HepG2 (cell line): Measurements from ENCODE around the gene CEBPB. TPM values are rescaled to one million over a fixed set of nuclear protein-coding genes. Genes with fewer than 3 reads are reported as not detected.

Experiments used
- GABPA ChIP-seq, 2 experiments: IDR thresholded peaks; 2 replicates each; pipeline ENCODE4 v1.6.1; 2011 to 2016; ENCODE audit warnings: low read depth in 2 of 2, low read length in 1 of 2, missing biosample characterization in 1 of 2, missing genetic modification characterization in 1 of 2
- IRX3 ChIP-seq: sonication (generic); formaldehyde crosslinking; IDR thresholded peaks from 2 replicates; pipeline ENCODE4 v1.8.1; 2023; ENCODE audit warnings: mild to moderate bottlenecking, low read depth, missing genetic modification reagents, borderline replicate concordance
- NR2F6 ChIP-seq, 2 experiments: IDR thresholded peaks; 2 replicates each; pipeline ENCODE4 v1.6.1; 2016; ENCODE audit warnings: antibody characterized with exemption in 1 of 2, mild to moderate bottlenecking in 1 of 2
- SMC3 ChIP-seq: IDR thresholded peaks from 2 replicates; pipeline ENCODE4 v1.6.1; 2011; ENCODE audit warnings: low read length, improper control_type of control experiment
- ZNF367 ChIP-seq: sonication (generic); formaldehyde crosslinking; IDR thresholded peaks from 2 replicates; pipeline ENCODE4 v1.4.0; 2020; ENCODE audit warnings: missing genetic modification reagents, borderline replicate concordance
- ZNF430 ChIP-seq: sonication (generic); formaldehyde crosslinking; IDR thresholded peaks from 2 replicates; pipeline ENCODE4 v1.9.0; 2021; ENCODE audit warnings: mild to moderate bottlenecking, missing genetic modification reagents
- ZNF567 ChIP-seq: sonication (generic); formaldehyde crosslinking; IDR thresholded peaks from 2 replicates; pipeline ENCODE4 v1.8.1; 2023; ENCODE audit warnings: mild to moderate bottlenecking, missing genetic modification reagents, borderline replicate concordance
- ZNF773 ChIP-seq: sonication (generic); formaldehyde crosslinking; IDR thresholded peaks from 2 replicates; pipeline ENCODE4 v1.4.0; 2020; ENCODE audit warnings: missing genetic modification reagents, borderline replicate concordance
- ZNF883 ChIP-seq: sonication (generic); formaldehyde crosslinking; IDR thresholded peaks from 2 replicates; pipeline ENCODE4 v1.5.1; 2020; ENCODE audit warnings: mild to moderate bottlenecking, missing genetic modification reagents; ENCODE audit errors: not compliant biosample characterization
- polyA plus RNA-seq, 8 experiments: library from polyadenylated mRNA; depleted of rRNA in 3 of 8; stranded (reverse) in 7 of 8; unstranded in 1 of 8; fragments of >200 nt; fragmentation: Illumina TruSeq in 4 of 8; extraction: Trizol in 4 of 8; gene quantifications; 2 replicates each; pipeline versions ENCODE4 v1.2.1 to v1.2.3, GENCODE V29; 2011 to 2016; ENCODE audit warnings: low read depth in 4 of 8, missing spikeins in 1 of 8, mixed read lengths in 1 of 8; ENCODE audit not compliant: insufficient read depth in 1 of 8
- total RNA-seq, 5 experiments: library from RNA; depleted of rRNA; stranded (reverse); fragments of >200 nt; fragmentation: Illumina TruSeq; extraction: Trizol; gene quantifications; 2 replicates each; pipeline ENCODE4 v1.2.3, GENCODE V29; 2016; ENCODE audit warnings: low read depth in 1 of 5
- TF ChIP-seq, protein P1 (sequence below): IDR thresholded peaks from 2 replicates; pipeline ENCODE4 v1.6.1; 2018; ENCODE audit warnings: missing genetic modification reagents
- TF ChIP-seq, protein P2 (sequence below): IDR thresholded peaks from 2 replicates; pipeline ENCODE4 v1.6.1; 2016; ENCODE audit warnings: low read depth, missing genetic modification reagents, missing compliant biosample characterization
- TF ChIP-seq, protein P3 (sequence below): IDR thresholded peaks from 2 replicates; pipeline ENCODE4 v1.6.1; 2016
- TF ChIP-seq, protein P4 (sequence below): sonication (generic); formaldehyde crosslinking; IDR thresholded peaks from 2 replicates; pipeline ENCODE4 v1.4.0; 2020; ENCODE audit warnings: mild to moderate bottlenecking, missing genetic modification reagents, borderline replicate concordance
- TF ChIP-seq, protein P5 (sequence below): sonication (generic); formaldehyde crosslinking; IDR thresholded peaks from 2 replicates; pipeline ENCODE4 v1.4.0; 2020; ENCODE audit warnings: low read depth, missing genetic modification reagents

Gene CEBPB
- total and polyA plus RNA-seq, 2 of the 13 experiments (the other 11 are each of a cell fraction or from before 2014, with no cell fraction given): 18.5 to 28.2 TPM

DNA sequence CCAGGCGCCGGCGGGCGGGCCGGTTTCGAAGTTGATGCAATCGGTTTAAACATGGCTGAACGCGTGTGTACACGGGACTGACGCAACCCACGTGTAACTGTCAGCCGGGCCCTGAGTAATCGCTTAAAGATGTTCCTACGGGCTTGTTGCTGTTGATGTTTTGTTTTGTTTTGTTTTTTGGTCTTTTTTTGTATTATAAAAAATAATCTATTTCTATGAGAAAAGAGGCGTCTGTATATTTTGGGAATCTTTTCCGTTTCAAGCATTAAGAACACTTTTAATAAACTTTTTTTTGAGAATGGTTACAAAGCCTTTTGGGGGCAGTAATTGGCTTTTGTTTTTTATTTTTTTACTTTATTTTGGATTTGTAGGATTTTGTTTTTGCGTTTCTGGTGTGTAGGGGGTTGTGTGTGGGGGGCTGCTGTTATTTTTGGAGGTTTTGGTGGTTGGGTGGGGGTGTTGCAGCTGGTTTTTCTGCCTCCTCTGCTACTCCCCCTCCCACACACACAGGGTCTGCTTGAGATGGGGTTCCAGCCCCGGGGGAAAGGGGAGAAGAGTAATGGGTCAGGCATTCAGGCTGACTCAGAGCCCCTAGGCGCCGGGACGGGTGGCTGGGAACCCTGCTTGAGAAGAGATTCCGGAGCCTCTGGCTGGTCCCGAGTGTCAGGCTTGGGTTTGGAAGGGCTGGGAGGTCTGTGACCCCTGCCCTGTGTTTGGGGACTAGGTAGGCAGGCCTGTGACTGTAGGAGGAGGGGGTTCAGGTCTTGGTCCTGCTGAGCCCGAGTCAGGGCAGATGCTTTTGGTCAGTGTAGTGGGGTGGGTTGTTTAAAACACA lies 2.0 kb downstream of the CEBPB start (continued):
- no peak for TF ChIP-seq IRX3 (CRISPR knock-in tag)
- TF ChIP-seq, protein P1, sequence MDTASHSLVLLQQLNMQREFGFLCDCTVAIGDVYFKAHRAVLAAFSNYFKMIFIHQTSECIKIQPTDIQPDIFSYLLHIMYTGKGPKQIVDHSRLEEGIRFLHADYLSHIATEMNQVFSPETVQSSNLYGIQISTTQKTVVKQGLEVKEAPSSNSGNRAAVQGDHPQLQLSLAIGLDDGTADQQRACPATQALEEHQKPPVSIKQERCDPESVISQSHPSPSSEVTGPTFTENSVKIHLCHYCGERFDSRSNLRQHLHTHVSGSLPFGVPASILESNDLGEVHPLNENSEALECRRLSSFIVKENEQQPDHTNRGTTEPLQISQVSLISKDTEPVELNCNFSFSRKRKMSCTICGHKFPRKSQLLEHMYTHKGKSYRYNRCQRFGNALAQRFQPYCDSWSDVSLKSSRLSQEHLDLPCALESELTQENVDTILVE (CRISPR knock-in tag): peak; percentile 87
- TF ChIP-seq, protein P2, sequence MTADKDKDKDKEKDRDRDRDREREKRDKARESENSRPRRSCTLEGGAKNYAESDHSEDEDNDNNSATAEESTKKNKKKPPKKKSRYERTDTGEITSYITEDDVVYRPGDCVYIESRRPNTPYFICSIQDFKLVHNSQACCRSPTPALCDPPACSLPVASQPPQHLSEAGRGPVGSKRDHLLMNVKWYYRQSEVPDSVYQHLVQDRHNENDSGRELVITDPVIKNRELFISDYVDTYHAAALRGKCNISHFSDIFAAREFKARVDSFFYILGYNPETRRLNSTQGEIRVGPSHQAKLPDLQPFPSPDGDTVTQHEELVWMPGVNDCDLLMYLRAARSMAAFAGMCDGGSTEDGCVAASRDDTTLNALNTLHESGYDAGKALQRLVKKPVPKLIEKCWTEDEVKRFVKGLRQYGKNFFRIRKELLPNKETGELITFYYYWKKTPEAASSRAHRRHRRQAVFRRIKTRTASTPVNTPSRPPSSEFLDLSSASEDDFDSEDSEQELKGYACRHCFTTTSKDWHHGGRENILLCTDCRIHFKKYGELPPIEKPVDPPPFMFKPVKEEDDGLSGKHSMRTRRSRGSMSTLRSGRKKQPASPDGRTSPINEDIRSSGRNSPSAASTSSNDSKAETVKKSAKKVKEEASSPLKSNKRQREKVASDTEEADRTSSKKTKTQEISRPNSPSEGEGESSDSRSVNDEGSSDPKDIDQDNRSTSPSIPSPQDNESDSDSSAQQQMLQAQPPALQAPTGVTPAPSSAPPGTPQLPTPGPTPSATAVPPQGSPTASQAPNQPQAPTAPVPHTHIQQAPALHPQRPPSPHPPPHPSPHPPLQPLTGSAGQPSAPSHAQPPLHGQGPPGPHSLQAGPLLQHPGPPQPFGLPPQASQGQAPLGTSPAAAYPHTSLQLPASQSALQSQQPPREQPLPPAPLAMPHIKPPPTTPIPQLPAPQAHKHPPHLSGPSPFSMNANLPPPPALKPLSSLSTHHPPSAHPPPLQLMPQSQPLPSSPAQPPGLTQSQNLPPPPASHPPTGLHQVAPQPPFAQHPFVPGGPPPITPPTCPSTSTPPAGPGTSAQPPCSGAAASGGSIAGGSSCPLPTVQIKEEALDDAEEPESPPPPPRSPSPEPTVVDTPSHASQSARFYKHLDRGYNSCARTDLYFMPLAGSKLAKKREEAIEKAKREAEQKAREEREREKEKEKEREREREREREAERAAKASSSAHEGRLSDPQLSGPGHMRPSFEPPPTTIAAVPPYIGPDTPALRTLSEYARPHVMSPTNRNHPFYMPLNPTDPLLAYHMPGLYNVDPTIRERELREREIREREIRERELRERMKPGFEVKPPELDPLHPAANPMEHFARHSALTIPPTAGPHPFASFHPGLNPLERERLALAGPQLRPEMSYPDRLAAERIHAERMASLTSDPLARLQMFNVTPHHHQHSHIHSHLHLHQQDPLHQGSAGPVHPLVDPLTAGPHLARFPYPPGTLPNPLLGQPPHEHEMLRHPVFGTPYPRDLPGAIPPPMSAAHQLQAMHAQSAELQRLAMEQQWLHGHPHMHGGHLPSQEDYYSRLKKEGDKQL (CRISPR knock-in tag): no peak; the same call in 1 of the 2 replicates
- TF ChIP-seq, protein P3, sequence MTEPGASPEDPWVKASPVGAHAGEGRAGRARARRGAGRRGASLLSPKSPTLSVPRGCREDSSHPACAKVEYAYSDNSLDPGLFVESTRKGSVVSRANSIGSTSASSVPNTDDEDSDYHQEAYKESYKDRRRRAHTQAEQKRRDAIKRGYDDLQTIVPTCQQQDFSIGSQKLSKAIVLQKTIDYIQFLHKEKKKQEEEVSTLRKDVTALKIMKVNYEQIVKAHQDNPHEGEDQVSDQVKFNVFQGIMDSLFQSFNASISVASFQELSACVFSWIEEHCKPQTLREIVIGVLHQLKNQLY (CRISPR knock-in tag): 0 out of 2 replicates have a peak, but pooled peaks have one; percentile 27
- TF ChIP-seq NR2F6 (IDR thresholded peaks at IDR 0.05): no peak; the same call in 1 of the 2 replicates
- TF ChIP-seq NR2F6 (CRISPR knock-in tag; IDR thresholded peaks at IDR 0.05): peak; percentile 48; the same call in 1 of the 2 replicates
- peak; percentile 56 for TF ChIP-seq ZNF883
- no peak for TF ChIP-seq ZNF430 (CRISPR knock-in tag)
- TF ChIP-seq ZNF567 (CRISPR knock-in tag): no peak
- peak; percentile 23; the same call in 1 of the 2 replicates for TF ChIP-seq SMC3
- no peak for TF ChIP-seq ZNF367 (CRISPR knock-in tag)
- TF ChIP-seq ZNF773: no peak
- TF ChIP-seq, protein P4, sequence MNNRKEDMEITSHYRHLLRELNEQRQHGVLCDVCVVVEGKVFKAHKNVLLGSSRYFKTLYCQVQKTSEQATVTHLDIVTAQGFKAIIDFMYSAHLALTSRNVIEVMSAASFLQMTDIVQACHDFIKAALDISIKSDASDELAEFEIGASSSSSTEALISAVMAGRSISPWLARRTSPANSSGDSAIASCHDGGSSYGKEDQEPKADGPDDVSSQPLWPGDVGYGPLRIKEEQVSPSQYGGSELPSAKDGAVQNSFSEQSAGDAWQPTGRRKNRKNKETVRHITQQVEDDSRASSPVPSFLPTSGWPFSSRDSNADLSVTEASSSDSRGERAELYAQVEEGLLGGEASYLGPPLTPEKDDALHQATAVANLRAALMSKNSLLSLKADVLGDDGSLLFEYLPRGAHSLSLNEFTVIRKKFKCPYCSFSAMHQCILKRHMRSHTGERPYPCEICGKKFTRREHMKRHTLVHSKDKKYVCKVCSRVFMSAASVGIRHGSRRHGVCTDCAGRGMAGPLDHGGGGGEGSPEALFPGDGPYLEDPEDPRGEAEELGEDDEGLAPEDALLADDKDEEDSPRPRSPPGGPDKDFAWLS (CRISPR knock-in tag): 0 out of 2 replicates have a peak, but pooled peaks have one; percentile 41
- TF ChIP-seq, protein P5, sequence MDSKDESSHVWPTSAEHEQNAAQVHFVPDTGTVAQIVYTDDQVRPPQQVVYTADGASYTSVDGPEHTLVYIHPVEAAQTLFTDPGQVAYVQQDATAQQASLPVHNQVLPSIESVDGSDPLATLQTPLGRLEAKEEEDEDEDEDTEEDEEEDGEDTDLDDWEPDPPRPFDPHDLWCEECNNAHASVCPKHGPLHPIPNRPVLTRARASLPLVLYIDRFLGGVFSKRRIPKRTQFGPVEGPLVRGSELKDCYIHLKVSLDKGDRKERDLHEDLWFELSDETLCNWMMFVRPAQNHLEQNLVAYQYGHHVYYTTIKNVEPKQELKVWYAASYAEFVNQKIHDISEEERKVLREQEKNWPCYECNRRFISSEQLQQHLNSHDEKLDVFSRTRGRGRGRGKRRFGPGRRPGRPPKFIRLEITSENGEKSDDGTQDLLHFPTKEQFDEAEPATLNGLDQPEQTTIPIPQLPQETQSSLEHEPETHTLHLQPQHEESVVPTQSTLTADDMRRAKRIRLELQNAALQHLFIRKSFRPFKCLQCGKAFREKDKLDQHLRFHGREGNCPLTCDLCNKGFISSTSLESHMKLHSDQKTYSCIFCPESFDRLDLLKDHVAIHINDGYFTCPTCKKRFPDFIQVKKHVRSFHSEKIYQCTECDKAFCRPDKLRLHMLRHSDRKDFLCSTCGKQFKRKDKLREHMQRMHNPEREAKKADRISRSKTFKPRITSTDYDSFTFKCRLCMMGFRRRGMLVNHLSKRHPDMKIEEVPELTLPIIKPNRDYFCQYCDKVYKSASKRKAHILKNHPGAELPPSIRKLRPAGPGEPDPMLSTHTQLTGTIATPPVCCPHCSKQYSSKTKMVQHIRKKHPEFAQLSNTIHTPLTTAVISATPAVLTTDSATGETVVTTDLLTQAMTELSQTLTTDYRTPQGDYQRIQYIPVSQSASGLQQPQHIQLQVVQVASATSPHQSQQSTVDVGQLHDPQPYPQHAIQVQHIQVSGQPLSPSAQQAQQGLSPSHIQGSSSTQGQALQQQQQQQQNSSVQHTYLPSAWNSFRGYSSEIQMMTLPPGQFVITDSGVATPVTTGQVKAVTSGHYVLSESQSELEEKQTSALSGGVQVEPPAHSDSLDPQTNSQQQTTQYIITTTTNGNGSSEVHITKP: no peak
- no peak for TF ChIP-seq GABPA (IDR thresholded peaks at IDR 0.05; ENCODE audit: low read depth, low read length)
- peak; percentile 37; the same call in 1 of the 2 replicates for TF ChIP-seq GABPA (CRISPR knock-in tag; IDR thresholded peaks at IDR 0.05; ENCODE audit: low read depth)
